MM.1S (cell line): ENCODE results near the gene DCHS2.

ENCODE experiments used
- EZH2 ChIP-seq: fragments of 300-600 bp; sonication (generic); optimal IDR thresholded peaks from 2 replicates; pipeline ENCODE3; 2017; ENCODE audit warnings: low read depth, mild to moderate bottlenecking, antibody characterized with exemption, low read length, mixed read lengths
- EZH2phosphoT487 ChIP-seq: fragments of 300-600 bp; sonication (generic); IDR thresholded peaks from 2 replicates; pipeline ENCODE4 v1.6.1; 2018; ENCODE audit warnings: antibody characterized with exemption, low read length
- TF ChIP-seq, protein P1 (sequence below): fragments of 300-600 bp; sonication (generic); IDR thresholded peaks from 2 replicates; pipeline ENCODE4 v1.5.1; 2016; ENCODE audit warnings: antibody characterized with exemption, low read length, mixed read lengths

DNA sequence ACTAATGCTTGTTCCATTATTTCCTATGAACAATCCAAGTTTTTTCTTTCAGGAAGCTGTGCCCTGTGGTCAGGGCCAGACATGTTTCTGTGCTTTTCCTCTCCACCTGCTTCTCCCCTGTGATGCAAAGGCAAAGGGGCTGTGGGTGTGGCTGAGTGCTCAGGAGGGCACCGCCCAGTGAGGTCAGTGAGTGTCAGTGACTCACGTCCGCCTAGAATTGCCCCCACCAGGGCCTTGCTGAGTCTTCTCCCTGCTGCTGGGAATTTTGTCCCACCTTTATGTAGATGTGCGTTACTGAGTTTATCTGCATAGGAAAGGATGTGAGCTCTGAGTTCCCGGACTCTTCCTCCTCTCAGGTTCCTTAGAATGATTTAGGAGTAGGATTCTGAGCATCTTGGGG lies 283.2 kb downstream of the DCHS2 start:
- no peak for TF ChIP-seq EZH2
- TF ChIP-seq, protein P1, sequence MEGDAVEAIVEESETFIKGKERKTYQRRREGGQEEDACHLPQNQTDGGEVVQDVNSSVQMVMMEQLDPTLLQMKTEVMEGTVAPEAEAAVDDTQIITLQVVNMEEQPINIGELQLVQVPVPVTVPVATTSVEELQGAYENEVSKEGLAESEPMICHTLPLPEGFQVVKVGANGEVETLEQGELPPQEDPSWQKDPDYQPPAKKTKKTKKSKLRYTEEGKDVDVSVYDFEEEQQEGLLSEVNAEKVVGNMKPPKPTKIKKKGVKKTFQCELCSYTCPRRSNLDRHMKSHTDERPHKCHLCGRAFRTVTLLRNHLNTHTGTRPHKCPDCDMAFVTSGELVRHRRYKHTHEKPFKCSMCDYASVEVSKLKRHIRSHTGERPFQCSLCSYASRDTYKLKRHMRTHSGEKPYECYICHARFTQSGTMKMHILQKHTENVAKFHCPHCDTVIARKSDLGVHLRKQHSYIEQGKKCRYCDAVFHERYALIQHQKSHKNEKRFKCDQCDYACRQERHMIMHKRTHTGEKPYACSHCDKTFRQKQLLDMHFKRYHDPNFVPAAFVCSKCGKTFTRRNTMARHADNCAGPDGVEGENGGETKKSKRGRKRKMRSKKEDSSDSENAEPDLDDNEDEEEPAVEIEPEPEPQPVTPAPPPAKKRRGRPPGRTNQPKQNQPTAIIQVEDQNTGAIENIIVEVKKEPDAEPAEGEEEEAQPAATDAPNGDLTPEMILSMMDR, result no peak
- TF ChIP-seq EZH2phosphoT487, result no peak
